Esophagus muscularis mucosa (tissue), 4 donors: Measurements from ENCODE around the gene SIGLEC9.

Source experiments
- CTCF ChIP-seq, 3 experiments: fragments of 200-600 bp in 2 of 3; fragments of 450-650 bp in 1 of 3; sonication (generic) in 2 of 3; IDR thresholded peaks; one replicate each; pipeline ENCODE4 v1.5.1; 2017 to 2019; ENCODE audit warnings: antibody characterized with exemption in 3 of 3, mild to moderate bottlenecking in 2 of 3, moderate library complexity in 1 of 3
- EP300 ChIP-seq: sonication (generic); formaldehyde crosslinking; IDR thresholded peaks from one replicate; pipeline ENCODE4 v1.6.1; 2017; ENCODE audit warnings: antibody characterized with exemption
- POLR2A ChIP-seq: fragments of 450-650 bp; IDR thresholded peaks from one replicate; pipeline ENCODE4 v1.6.1; 2017; ENCODE audit warnings: antibody characterized with exemption, moderate library complexity, mild to moderate bottlenecking, low read depth
- POLR2AphosphoS5 ChIP-seq, 2 donors: sonication (generic); formaldehyde crosslinking; IDR thresholded peaks; one replicate each; pipeline ENCODE4 v1.6.1; 2017; ENCODE audit warnings: antibody characterized with exemption in 2 of 2

- peak in 1 of 3 experiments; percentile 2 for TF ChIP-seq CTCF (IDR thresholded peaks at IDR 0.05)
- TF ChIP-seq POLR2A: no peak
- TF ChIP-seq EP300: no peak
- no peak for TF ChIP-seq POLR2AphosphoS5 (IDR thresholded peaks at IDR 0.05)
Observed at GRCh38 chr19:51108805-51109146, 15.9 kb upstream of the SIGLEC9 start.
